Panc1 (cell line): ENCODE measurements around the gene USP32. TPM values are rescaled to one million over a fixed set of nuclear protein-coding genes. Genes with fewer than 3 reads are reported as not detected.

ENCODE experiments used
- ATAC-seq: fragments of 200-7000 bp; cut with Tn5 transposase; 2 replicates; pipeline ENCODE4 v1.9.1; 2020; ENCODE audit warnings: mild to moderate bottlenecking, moderate library complexity
- BruUV-seq: library from RNA; stranded (reverse); fragments of 400-500 nt; replicated peaks from 2 replicates; lab custom pipeline; 2021; lab: Mats Ljungman, UMichigan
- CTCF ChIA-PET: fragments of 300-600 bp; sonication (Branson Sonifier 250); formaldehyde crosslinking; loops from one replicate; lab custom pipeline; 2022; ENCODE audit warnings: antibody characterized with exemption; lab: Charles Lee
- POLR2A ChIA-PET: fragments of 300-600 bp; sonication (Branson Sonifier 250); formaldehyde crosslinking; loops from one replicate; lab custom pipeline; 2022; ENCODE audit warnings: antibody characterized with exemption; lab: Charles Lee
- DNase-seq: peaks from one replicate; pipeline ENCODE4 v3.0.0-alpha.2; 2010; ENCODE audit warnings: low read depth, low spot score
- H3K27ac ChIP-seq: 2 replicates; pipeline ENCODE4 v1.5.1; 2011; ENCODE audit warnings: mild to moderate bottlenecking, low read length, inconsistent platforms
- H3K27me3 ChIP-seq: fragments of 200-500 bp; sonication (Bioruptor generic); 2 replicates; pipeline ENCODE4 v1.6.0; 2014; ENCODE audit warnings: low read length, inconsistent platforms; ENCODE audit not compliant: control insufficient read depth, insufficient read depth
- H3K36me3 ChIP-seq: fragments of 200-500 bp; sonication (Bioruptor generic); 2 replicates; pipeline ENCODE4 v1.5.1; 2014; ENCODE audit warnings: inconsistent platforms, mild to moderate bottlenecking, low read length, moderate library complexity; ENCODE audit not compliant: control insufficient read depth, insufficient read depth
- H3K4me1 ChIP-seq: 2 replicates; pipeline ENCODE4 v1.5.1; 2011; ENCODE audit warnings: inconsistent platforms, mild to moderate bottlenecking, low read length, moderate library complexity; ENCODE audit not compliant: control insufficient read depth, insufficient read depth
- H3K4me3 ChIP-seq, 2 experiments: 2 replicates each; pipeline ENCODE4 v1.5.1; 2011 to 2012; ENCODE audit warnings: low read depth in 2 of 2, low read length in 2 of 2, mild to moderate bottlenecking in 2 of 2, inconsistent platforms in 1 of 2, moderate library complexity in 1 of 2
- H3K9me3 ChIP-seq: fragments of 200-500 bp; sonication (Bioruptor generic); 2 replicates; pipeline ENCODE4 v1.5.1; 2014; ENCODE audit warnings: low read depth, mild to moderate bottlenecking, inconsistent platforms, low read length, moderate library complexity; ENCODE audit not compliant: control insufficient read depth, insufficient read depth
- CTCF ChIP-seq: fragments of 450-650 bp; IDR thresholded peaks from 2 replicates; pipeline ENCODE4 v1.5.1; 2017; ENCODE audit warnings: mild to moderate bottlenecking
- POLR2AphosphoS5 ChIP-seq: IDR thresholded peaks from 2 replicates; pipeline ENCODE4 v1.6.1; 2012; ENCODE audit warnings: mild to moderate bottlenecking, low read depth, low read length, moderate library complexity
- REST ChIP-seq, 2 experiments: IDR thresholded peaks; 2 replicates each; pipeline ENCODE4 v1.6.1; 2011 to 2012; ENCODE audit warnings: low read depth in 2 of 2, control low read depth in 1 of 2, low read length in 1 of 2, mild to moderate bottlenecking in 1 of 2, moderate library complexity in 1 of 2; ENCODE audit not compliant: insufficient read depth in 1 of 2
- SIN3A ChIP-seq: IDR thresholded peaks from 2 replicates; pipeline ENCODE4 v1.6.1; 2012; ENCODE audit warnings: low read depth, mild to moderate bottlenecking, low read length, moderate library complexity, borderline replicate concordance; ENCODE audit not compliant: insufficient read depth
- TCF7L2 ChIP-seq: IDR thresholded peaks from 2 replicates; pipeline ENCODE4 v1.6.1; 2011; ENCODE audit warnings: mild to moderate bottlenecking, low read depth, low read length, inconsistent platforms
- in situ Hi-C: cut with HindIII; loops from 2 replicates; pipeline ENCODE4 v1.10.0; 2016; ENCODE audit warnings: low sequenced_read_pairs, low pct_unique_long_range_greater_than_20kb
- intact Hi-C: fragments of 100-400 bp; cut with micrococcal nuclease; formaldehyde crosslinking; loops from one replicate; pipeline ENCODE4 v1.10.0; 2022; ENCODE audit not compliant: unreplicated experiment
- total RNA-seq: library from RNA; stranded (reverse); gene quantifications from one replicate; pipeline ENCODE4 v1.2.1, GENCODE V29; 2021; ENCODE audit not compliant: unreplicated experiment

Gene USP32
- total RNA-seq, 1 experiment from 2014 or later, result 45.5 TPM

- H3K27ac ChIP-seq, result no peak overlapping the region
- POLR2A ChIA-PET, result no interaction called here
- CTCF ChIA-PET, result no interaction called here
- no peaks in the 10 kb centered on the region; the same call in 1 of the 2 replicates for H3K36me3 ChIP-seq
- H3K27me3 ChIP-seq, result no peaks in the 10 kb centered on the region
- no peaks in the 10 kb centered on the region for H3K9me3 ChIP-seq
- intact Hi-C loops (no loop called here), in situ Hi-C loops (no loop called here)
- no peak overlapping the region for H3K4me3 ChIP-seq
- no peak for ATAC-seq
- H3K4me1 ChIP-seq, result no peaks in the 10 kb centered on the region
- no TSS peak for BruUV-seq
- DNase-seq, result no peak
- no peak for TF ChIP-seq TCF7L2
- no peak for TF ChIP-seq SIN3A
- TF ChIP-seq REST (IDR thresholded peaks at IDR 0.05; ENCODE audit: insufficient read depth in 1 of 2, low read depth in 2 of 2, low read length in 1 of 2), result no peak
- no peak for TF ChIP-seq POLR2AphosphoS5
- TF ChIP-seq CTCF, result no peak
Measured at GRCh38 chr17:60332574-60332973, 59.4 kb downstream of the USP32 start.

GRCh38 chr17:60330731-60331130, 61.2 kb downstream of the USP32 start:
- Histone ChIP-seq H3K9me3 (no peaks in the 10 kb centered on the region), H3K27ac (no peak overlapping the region), H3K27me3 (no peaks in the 10 kb centered on the region), H3K36me3 (no peaks in the 10 kb centered on the region; the same call in 1 of the 2 replicates), H3K4me1 (no peaks in the 10 kb centered on the region), H3K4me3 (no peak overlapping the region)
- ATAC-seq (no peak), DNase-seq (no peak)
- in situ Hi-C loops (no loop called here), intact Hi-C loops (no loop called here)
- CTCF ChIA-PET, result no interaction called here
- BruUV-seq, result no TSS peak
- POLR2A ChIA-PET, result no interaction called here
- no peak for TF ChIP-seq POLR2AphosphoS5
- TF ChIP-seq TCF7L2, result no peak
- TF ChIP-seq REST (IDR thresholded peaks at IDR 0.05; ENCODE audit: insufficient read depth in 1 of 2, low read depth in 2 of 2, low read length in 1 of 2), result no peak
- no peak for TF ChIP-seq CTCF
- no peak for TF ChIP-seq SIN3A
